Left cardiac atrium (tissue), 4 donors: ENCODE measurements around the gene LUM. TPM values are rescaled to one million over a fixed set of nuclear protein-coding genes. Genes with fewer than 3 reads are reported as not detected.

Experiments used
- ATAC-seq, 2 donors: fragments of 200-7000 bp; cut with Tn5 transposase; one replicate each; pipeline ENCODE4 v1.9.1; 2020; ENCODE audit warnings: mild to moderate bottlenecking in 2 of 2, moderate library complexity in 2 of 2
- DNase-seq: peaks from one replicate; pipeline ENCODE4 v3.0.0-alpha.2; 2020
- intact Hi-C, 2 donors: fragments of 100-400 bp; cut with DNase I; formaldehyde crosslinking; loops; one replicate each; pipeline versions ENCODE4 v1.14.1 to v1.15.1; 2022 to 2023
- total RNA-seq, 2 donors: library from RNA; stranded (reverse); fragmentation: NEBNext Ultra II Directional; extraction: Animal tissue kit (Norgen Biotek cat#: 25700); gene quantifications; one replicate each; pipeline ENCODE4 v1.2.1, GENCODE V29; 2021
- donor health status: DM: no; HTN: yes; CAD: no.
- donor health status: DM: no; HTN: yes; CAD: no; lungs with severe emphysema.
- donor health status: DM: yes; HTN: yes; CAD: no.
- donor health status: Dilated cardiomyopathy.

LUM gene
- total RNA-seq, 2 donors from 2014 or later = 130 to 180 TPM

DNA sequence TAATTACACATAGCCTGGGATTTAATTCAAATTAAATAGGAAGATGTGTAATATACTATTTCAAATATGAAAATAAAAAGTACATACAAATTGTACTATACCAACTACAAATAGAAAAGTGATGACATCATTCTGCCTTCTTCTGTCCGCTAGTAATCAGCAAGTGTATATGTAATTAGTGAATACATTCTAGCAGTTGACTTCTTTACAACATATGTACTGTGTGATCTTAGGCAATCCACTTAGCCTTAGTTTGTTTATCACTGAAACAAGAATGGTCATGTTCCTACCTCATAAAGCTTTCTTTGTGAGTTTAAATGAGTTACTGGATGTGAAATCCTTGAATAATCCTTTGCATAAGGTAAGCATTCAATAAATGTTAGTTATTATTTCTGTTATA is 7.8 kb upstream of the LUM start:
- intact Hi-C loops = no loop called here
- ATAC-seq (no peak), DNase-seq (no peak)

DNA sequence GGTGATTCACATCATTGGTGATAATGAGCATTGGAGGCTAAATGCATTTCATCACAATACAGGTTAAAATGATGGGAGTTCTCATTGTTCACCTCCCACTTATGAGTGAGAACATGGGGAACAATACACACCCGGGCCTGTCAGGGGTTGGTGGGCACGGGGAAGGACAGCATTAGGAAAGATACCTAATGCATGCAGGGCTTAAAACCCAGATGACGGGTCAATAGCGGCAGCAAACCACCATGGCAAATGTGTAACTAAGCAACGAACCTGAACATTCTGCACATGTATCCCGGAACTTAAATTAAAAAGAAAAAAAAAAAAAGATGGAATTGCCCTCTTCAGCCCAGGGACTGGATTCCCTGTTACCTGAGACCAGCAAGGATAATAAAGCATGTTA is 2.3 kb upstream of the LUM start:
- ATAC-seq = no peak
- no peak for DNase-seq
- intact Hi-C loops = no loop called here

DNA sequence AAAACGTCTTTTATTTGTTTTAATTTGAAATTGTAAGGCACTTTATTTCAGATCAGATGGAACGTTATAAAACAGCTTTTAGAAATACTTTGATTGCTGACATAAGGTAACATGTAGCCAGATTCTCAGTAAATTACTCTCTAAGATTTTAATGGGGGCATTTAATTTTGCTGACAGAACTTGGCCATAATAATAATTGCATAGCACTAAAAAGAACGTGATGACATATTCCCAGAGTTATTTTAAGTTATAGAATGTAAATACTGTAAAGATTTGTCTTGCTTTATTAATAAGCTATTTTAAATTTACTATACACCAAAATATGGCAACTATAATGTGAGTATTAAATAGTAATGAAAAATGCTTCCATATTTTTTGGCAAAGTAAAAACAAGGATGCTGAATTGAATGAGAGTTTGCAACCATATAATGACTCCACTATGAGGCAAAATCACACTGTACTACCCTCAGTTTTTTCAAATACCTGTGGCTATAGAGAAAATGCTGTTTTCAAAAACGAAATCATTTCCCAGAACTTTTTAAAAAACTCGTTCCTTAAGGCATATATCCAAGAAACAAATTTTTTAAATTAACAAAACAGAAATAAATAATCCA is 876 bp downstream of the LUM start:
- intact Hi-C loops = no loop called here
- ATAC-seq (no peak), DNase-seq (no peak)

DNA sequence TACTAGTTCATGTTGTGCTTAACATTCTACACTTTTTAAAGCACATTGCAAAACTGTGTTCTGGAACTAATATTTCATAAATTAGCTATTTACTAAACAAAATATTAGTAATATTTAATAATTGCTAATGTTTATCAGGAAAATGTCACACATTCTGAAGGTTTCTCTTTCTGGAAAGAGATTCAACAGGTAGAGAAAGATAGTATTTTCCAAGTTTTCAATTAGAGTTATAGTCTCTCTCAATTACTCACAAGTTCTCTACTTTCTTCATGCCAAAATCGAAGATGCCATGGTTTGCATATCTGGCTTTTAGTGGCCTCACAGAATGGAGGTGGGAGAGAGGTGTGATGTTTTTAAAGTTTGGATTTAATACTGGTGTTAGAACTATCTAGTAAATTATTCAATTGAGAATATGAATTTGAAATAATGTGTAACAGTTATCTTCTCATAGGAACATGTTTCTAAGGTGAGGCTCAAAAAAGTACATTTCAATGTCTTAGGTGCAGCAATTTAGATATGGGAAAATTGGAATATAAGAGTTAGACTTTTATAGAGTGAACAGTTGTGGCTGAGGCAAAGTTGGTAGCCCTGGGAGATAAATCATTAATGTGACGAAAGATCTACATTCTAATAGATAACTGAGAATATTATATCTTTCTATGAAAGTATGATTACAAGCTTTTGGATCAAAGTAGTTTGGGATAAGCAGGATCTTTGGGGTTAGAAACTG is 1.5 kb downstream of the LUM start:
- ATAC-seq = no peak
- no peak for DNase-seq
- intact Hi-C loops = loop anchor here in 1 of 2 donors (5.0 kb wide), 1 partner anchor 132 kb away; no protein-coding TSS in a partner anchor

DNA sequence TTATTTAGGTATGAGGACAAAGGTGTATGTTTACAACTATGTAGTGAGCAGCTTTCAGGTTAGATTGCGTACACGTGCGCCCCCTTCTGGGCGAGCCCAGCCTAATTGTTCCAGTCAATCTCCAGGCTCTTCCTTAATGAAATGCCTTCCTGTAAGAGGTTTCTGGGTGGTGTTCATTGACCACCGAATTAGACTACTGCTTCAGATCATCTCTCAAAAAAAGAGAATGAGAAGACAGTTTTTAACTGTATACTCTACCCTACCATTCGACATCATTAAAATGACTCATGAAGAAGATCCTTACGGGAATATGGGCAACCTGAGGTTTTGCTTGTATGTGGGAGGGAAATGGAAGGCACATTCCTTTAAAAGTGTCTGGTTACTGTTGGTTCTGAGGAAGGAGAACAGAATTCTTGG is 2.1 kb downstream of the LUM start:
- DNase-seq (peak; percentile 73), ATAC-seq (peak; percentile 68 to 77)
- intact Hi-C loops = loop anchor here in 1 of 2 donors (5.0 kb wide), 1 partner anchor 132 kb away; no protein-coding TSS in a partner anchor

DNA sequence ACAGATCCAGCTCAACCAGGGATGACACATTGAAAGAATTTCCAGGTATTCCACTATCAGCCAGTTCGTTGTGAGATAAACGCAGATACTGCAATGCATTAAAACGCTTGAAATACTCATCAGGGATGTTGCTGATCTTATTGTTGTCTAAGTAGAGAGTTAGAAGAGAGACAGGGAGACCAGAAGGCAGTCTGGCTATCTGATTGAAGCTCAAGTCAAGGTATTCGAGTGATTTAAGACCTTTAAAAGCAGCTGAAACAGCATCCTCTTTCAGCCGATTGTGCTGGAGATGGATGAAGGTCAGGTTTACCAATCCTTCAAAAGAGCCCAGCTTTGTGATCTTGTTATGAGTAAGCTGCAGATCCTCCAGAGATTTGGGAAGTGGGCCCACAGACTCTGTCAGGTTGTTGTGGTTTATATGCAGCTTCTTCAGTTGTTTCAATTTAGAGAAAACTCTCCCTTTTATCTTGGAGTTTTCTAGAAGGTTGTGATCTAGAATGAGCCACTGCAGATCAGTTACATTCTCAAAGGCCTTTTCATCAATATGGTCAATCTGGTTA is 3.0 kb downstream of the LUM start:
- intact Hi-C loops = loop anchor here in 1 of 2 donors (5.0 kb wide), 1 partner anchor 131 kb away; no protein-coding TSS in a partner anchor
- ATAC-seq (no peak), DNase-seq (no peak)

DNA sequence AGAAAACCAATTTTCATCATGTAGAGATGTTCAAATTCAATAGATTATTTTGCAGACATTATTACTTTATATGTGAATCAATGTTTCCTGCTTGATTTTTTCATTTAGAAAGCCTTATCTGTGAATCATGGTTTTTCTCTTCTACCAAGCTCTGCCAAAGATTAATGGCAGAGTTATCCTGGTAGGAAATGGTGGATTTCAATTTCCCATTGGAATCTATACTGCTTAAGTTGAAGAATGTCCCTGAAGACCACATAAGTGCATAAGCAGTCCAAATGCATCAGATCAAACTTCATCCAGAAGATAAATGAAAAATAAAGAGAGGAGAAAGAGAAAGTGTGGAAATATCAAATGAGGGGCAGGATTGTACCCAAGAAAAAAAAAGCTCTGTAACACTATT is 5.0 kb downstream of the LUM start:
- ATAC-seq (no peak), DNase-seq (no peak)
- intact Hi-C loops = loop anchor here in 1 of 2 donors (5.0 kb wide), 1 partner anchor 129 kb away; no protein-coding TSS in a partner anchor

DNA sequence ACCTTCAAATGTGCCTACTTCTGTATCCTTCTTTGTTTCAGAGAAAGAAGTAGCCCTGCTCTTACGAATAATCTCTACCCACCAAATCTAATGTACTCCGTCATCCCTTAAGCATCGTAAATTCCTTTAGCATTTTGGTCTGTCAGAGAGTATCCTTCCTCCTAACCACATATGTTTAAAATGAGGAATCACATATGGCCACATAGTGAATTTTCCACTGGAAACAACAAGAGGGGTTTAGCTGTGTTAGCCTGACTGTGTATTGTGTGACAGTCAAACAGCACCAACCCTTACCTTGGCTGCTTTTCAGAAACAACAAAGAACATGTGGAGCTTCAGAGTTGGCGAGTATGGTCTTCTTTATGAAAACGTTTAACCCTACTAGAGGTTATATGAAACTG is 5.5 kb downstream of the LUM start:
- DNase-seq = no peak
- no peak for ATAC-seq
- intact Hi-C loops = loop anchor here in 1 of 2 donors (5.0 kb wide), 1 partner anchor 129 kb away; no protein-coding TSS in a partner anchor

DNA sequence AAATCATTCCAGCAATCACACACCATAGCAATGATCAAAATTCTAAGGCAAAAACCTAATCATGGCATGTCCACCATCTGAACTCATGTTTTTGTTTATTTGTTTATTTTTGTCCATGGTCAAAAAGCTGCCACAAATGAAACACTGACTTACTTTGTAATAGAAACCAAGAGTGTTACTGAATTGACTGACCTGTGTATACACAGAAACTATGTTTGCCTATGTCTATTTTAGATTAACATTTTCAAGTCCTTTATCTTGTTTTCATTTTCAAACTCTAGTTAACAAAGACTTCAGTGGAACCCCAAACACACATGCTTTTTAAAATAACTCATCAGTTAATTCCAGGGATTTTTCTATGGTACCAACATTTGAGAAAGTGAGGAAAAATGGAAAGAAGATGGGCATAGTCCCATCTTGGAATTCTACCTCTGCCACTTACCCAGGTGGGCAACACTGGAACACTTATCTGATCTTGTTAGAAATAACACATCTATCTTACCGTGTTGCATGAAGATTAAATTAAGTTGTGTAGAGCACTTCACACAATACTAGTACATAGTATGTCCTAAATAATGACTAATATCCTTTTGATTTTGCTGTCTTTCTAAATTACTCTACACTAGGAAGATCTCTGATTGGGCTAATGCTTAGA is 6.4 kb downstream of the LUM start:
- intact Hi-C loops = loop anchor here in 1 of 2 donors (5.0 kb wide), 1 partner anchor 128 kb away; no protein-coding TSS in a partner anchor
- ATAC-seq (no peak), DNase-seq (no peak)

DNA sequence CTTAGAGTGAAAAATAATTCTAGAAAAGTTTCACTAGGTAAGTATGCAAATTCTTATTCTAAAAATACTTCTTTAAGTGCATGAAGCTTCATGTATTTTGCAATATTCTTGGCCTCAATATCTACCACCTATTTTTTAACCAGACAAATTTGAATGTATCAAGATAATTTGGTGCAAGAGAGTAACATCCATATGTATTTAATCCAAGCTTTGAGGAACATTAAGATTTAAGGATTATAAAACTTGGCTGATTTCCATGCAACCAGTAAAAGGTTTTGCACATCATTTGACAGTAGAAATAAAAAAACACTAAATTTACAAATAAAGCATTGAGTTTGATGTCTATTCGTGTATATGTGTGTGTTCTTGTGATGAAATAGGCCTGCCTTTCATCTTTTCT is 7.7 kb downstream of the LUM start:
- DNase-seq (no peak), ATAC-seq (no peak)
- intact Hi-C loops = no loop called here

DNA sequence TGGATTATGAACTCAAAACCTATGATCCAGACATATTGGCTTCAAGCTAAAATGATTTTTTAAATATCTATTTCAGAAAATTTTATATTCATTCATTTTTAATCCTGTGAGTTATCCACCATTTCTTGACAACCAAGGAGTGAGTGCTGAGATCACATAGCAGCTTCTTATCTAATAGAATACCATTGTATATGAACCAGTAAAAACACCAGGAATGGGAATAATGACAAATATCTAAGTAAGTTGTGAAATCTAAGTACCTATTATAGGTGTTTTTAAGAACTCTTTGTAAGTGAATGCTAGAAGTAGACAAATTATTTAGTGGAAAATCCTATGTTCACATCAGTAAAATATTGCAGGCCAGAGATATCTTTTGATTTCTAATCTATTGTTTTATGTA is 8.2 kb downstream of the LUM start:
- intact Hi-C loops = no loop called here
- ATAC-seq (no peak), DNase-seq (no peak)

DNA sequence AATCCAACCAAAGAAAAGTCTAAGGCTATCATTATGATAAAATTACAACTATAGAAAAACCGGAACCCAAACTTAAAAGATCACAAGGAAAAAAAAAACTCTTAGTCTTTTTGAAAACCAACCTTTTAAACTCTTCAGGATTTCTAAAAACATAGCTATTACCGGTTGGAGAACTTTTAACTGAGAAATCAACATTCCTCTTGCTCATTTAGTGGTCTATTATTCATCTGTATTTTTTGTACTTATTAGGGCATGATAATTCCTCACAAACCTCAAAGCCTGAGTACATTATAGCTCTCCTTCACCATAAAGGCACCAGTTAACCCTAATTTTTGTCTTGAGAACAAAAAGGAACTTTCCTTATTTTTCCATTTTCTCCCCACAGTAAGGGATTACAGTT is 10.4 kb downstream of the LUM start:
- DNase-seq (no peak), ATAC-seq (no peak)
- intact Hi-C loops = no loop called here

DNA sequence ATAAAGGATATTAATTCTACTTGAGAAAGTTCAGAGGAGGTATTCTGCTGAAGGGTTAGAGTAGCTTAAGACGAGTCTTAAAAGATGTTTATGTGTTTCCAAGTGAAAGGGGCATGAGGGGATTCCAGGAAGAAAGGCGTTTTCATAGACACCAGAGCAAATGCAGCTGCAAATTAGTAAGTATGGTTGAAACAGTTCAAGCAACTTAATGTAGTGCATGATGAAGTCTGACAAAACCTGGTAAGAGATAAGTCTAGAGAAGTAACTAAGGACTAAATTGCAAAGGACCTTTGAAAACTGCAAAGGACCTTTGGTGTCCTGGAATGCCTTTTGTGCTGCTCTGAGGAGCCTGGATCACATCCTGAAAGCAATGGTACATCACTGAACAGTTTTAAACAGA is 11.5 kb downstream of the LUM start:
- ATAC-seq (no peak), DNase-seq (no peak)
- intact Hi-C loops = no loop called here

DNA sequence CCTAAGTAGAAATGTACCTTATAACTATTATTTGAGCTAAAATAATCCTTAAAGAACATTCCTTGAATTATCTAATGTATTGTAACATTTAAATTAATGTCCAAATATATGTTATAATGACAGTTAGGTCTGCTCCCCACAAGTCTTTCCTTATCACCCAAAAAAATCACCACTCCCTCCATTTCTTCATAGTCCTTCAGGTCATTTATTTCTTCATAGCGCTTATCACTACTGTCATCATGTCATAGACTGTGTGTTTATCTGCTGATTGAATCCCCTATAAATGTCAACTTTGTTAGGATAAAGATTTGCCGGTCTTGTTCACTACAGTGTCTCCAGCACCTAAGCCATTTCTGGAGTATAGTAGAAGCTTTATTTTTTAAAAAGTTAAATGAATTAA is 12.0 kb downstream of the LUM start:
- intact Hi-C loops = no loop called here
- DNase-seq (no peak), ATAC-seq (no peak)

DNA sequence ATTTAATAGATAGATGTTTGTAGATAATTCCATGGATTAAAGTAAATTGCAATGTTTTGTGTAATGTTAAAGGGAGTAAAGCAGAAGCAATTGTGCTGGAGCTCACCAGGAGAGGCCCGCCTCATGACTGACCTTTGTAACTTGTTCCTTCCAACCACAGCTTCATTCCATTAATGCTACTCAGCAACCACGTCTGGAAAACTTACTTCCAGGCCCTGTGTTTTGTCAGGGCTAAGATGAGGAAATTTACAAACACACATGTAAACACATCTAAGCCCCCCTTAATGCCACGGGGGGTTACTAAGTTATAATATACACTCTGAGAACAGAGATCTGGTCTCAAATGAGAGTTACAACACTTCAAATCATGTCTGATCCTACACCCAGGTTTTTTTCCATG is 12.4 kb downstream of the LUM start:
- DNase-seq (no peak), ATAC-seq (peak; percentile 34 to 83)
- intact Hi-C loops = no loop called here

DNA sequence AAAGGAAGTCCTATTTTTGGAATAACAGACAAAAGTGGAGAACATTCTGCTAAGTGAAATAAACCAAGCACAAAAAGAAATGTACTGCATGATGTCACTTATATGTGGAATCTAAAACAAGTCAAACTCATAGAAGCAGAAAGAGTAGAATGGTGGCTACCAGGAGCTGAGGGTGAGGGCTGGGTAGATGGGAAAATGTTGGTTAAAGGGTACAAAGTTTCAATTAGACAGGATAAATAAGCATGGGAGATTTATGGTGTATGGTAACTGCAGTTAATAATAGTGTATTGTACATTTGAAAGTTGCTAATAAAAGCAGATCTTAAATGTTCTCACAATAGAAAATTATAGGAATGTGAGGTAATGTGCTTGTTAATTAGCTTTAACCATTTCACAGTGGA is 12.8 kb downstream of the LUM start:
- no peak for ATAC-seq
- DNase-seq = no peak
- intact Hi-C loops = no loop called here

DNA sequence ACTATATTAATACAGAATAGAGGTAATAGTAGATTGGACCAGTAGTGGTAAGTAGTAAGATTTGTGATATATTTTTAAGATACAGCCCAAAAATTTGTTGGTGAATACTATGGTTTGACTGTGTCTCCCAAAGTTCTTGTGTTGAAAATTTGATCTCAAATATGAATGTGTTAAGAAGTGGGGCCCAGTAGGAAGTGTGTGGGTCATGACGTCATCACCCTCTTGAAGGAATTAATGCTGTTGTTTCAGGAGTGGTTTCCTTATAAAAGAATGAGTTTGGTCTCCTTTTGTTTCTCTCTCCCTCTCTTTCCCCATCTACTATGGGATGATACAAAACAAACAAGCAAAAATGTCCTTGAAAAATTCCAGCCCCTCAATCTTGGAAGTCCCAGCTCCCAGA is 16.3 kb downstream of the LUM start:
- intact Hi-C loops = no loop called here
- no peak for DNase-seq
- ATAC-seq = no peak

DNA sequence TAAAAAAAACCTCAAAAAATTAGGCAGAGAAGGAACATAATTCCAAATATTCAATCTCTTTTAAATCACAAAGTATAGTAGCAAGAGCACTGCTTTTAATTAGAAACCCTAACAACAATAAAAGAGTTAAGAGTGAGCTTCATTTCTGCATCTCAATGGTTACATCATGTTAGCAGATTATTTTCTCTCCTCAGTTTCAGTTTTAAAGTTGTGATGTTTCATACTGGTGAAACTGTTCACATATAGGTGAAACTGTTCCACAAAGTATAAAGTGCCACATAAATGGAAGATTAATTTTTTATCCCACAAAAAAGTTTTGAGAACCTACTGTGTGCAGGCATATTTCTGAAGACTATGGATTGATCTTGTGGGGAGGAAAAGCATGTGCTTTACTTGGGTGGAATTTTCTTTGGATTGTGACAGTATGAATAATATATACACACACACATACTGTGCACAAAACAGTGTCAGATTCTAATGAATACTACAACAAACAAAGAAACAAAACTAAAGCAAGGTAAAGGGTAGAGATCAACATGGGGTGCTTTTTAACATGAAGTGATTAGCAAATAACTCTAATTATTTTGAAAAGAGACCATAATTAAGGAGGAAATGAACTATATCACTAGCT is 17.1 kb downstream of the LUM start:
- DNase-seq (no peak), ATAC-seq (no peak)
- intact Hi-C loops = no loop called here

DNA sequence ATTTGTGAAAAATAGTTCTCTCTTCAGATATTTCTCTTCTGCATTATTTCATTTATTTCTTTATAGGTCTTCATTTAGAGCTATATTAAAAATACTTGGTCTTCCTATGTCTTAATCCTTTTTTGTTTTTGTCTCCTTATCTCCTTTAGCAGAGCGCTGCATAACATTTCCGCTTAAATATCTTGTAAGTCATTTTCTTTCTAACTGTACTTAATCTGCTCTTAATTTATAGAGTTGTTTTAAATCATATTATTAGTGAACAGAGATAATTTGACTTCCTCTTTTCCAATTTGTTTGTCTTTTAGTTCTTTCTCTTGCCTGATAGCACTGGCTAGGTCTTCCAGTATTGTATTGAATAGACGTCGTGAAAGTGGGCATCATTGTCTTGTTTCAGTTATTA is 18.0 kb downstream of the LUM start:
- ATAC-seq (no peak), DNase-seq (no peak)
- intact Hi-C loops = no loop called here
